IPS-18a (cell line): ENCODE data around the gene ERGIC2.
"Not testable (repeated sequence)": the region's sequence is repeated elsewhere in the genome, so short reads cannot be mapped to it uniquely, and the experiment has no call there.

ENCODE experiments used
- H3K27ac ChIP-seq: one replicate; pipeline ENCODE4 v1.5.1; 2013; ENCODE audit warnings: low read length
- H3K27me3 ChIP-seq: one replicate; pipeline ENCODE4 v1.6.1; 2013; ENCODE audit warnings: mild to moderate bottlenecking, low read length; ENCODE audit not compliant: control insufficient read depth, insufficient read depth
- H3K36me3 ChIP-seq: one replicate; pipeline ENCODE4 v1.6.1; 2013; ENCODE audit warnings: low read depth, low read length; ENCODE audit not compliant: control insufficient read depth
- H3K4me1 ChIP-seq: one replicate; pipeline ENCODE4 v1.6.1; 2013; ENCODE audit warnings: low read depth, low read length; ENCODE audit not compliant: control insufficient read depth
- H3K4me3 ChIP-seq: one replicate; pipeline ENCODE4 v1.5.1; 2013; ENCODE audit warnings: low read length
- H3K9ac ChIP-seq: one replicate; pipeline ENCODE4 v1.6.1; 2013; ENCODE audit warnings: mild to moderate bottlenecking, low read length, moderate library complexity
- H3K9me3 ChIP-seq: one replicate; pipeline ENCODE4 v1.6.1; 2013; ENCODE audit warnings: low read depth, low read length; ENCODE audit not compliant: control insufficient read depth

The ERGIC2 gene

GRCh38 chr12:29291226-29291625, 89.7 kb downstream of the ERGIC2 start:
- Histone ChIP-seq H3K27me3 (no peaks in the 10 kb centered on the region), H3K27ac (no peak overlapping the region), H3K4me1 (no peaks in the 10 kb centered on the region), H3K9me3 (no peaks in the 10 kb centered on the region), H3K36me3 (no peaks in the 10 kb centered on the region), H3K4me3 (no peak overlapping the region), H3K9ac (no peak overlapping the region)

- not testable (repeated sequence) for H3K9ac ChIP-seq, H3K27ac ChIP-seq, H3K4me3 ChIP-seq, H3K27me3 ChIP-seq, H3K4me1 ChIP-seq, H3K9me3 ChIP-seq, H3K36me3 ChIP-seq
Measured at GRCh38 chr12:29290475-29290874, 90.5 kb downstream of the ERGIC2 start.

GRCh38 chr12:29288031-29288430, 92.9 kb downstream of the ERGIC2 start:
- no peak overlapping the region for H3K27ac ChIP-seq
- no peaks in the 10 kb centered on the region for H3K9me3 ChIP-seq
- no peaks in the 10 kb centered on the region for H3K4me1 ChIP-seq
- H3K9ac ChIP-seq = no peak overlapping the region
- H3K4me3 ChIP-seq = no peak overlapping the region
- H3K27me3 ChIP-seq = no peaks in the 10 kb centered on the region
- H3K36me3 ChIP-seq = no peaks in the 10 kb centered on the region

- Histone ChIP-seq H3K9ac (no peak overlapping the region), H3K27ac (no peak overlapping the region), H3K9me3 (no peaks in the 10 kb centered on the region), H3K36me3 (no peaks in the 10 kb centered on the region), H3K27me3 (no peaks in the 10 kb centered on the region), H3K4me1 (no peaks in the 10 kb centered on the region), H3K4me3 (no peak overlapping the region)
Measured at GRCh38 chr12:29287622-29288021, 93.3 kb downstream of the ERGIC2 start.
